WTC11 (cell line): Measurements from ENCODE around the gene ITGA1. TPM values are rescaled to one million over a fixed set of nuclear protein-coding genes. Genes with fewer than 3 reads are reported as not detected.

Source experiments
- ATAC-seq: fragments of 200-7000 bp; cut with Tn5 transposase; 2 replicates; pipeline ENCODE4 v1.10.0; 2021; ENCODE audit warnings: mild to moderate bottlenecking, moderate library complexity
- CTCF ChIA-PET: fragments of 300-600 bp; sonication (Branson Sonifier 250); formaldehyde crosslinking; loops from one replicate; lab custom pipeline; 2021; ENCODE audit warnings: antibody characterized with exemption; lab: Charles Lee
- POLR2A ChIA-PET: fragments of 350-600 bp; sonication (Branson Sonifier 250); formaldehyde crosslinking; loops from one replicate; lab custom pipeline; 2021; ENCODE audit warnings: antibody characterized with exemption; lab: Charles Lee
- DNase-seq: peaks from one replicate; pipeline ENCODE4 v3.0.0; 2021; ENCODE audit warnings: low spot score
- H3K27ac Mint-ChIP-seq: 2 replicates; pipeline ENCODE4 v1.8.0; 2021; ENCODE audit warnings: mixed read lengths
- H3K27me3 Mint-ChIP-seq: 2 replicates; pipeline ENCODE4 v1.8.0; 2021; ENCODE audit warnings: low read depth, mild to moderate bottlenecking, moderate library complexity, mixed read lengths
- H3K36me3 Mint-ChIP-seq: 2 replicates; pipeline ENCODE4 v1.8.0; 2021; ENCODE audit warnings: mixed read lengths
- H3K4me1 Mint-ChIP-seq: 2 replicates; pipeline ENCODE4 v1.8.0; 2022; ENCODE audit warnings: mixed read lengths
- H3K4me3 Mint-ChIP-seq: 2 replicates; pipeline ENCODE4 v1.8.0; 2021; ENCODE audit warnings: mild to moderate bottlenecking, moderate library complexity, mixed read lengths
- H3K9me3 Mint-ChIP-seq: 2 replicates; pipeline ENCODE4 v1.8.0; 2021; ENCODE audit warnings: mixed read lengths
- AR ChIP-seq: fragments of 250-450 bp; sonication (Bioruptor Pico); IDR thresholded peaks from 2 replicates; pipeline ENCODE4 v1.9.0; 2021; ENCODE audit warnings: mild to moderate bottlenecking
- ETV6 ChIP-seq: sonication (generic); formaldehyde crosslinking; IDR thresholded peaks from 2 replicates; pipeline ENCODE4 v1.8.1; 2022; ENCODE audit warnings: mild to moderate bottlenecking, missing genetic modification reagents
- FOXJ3 ChIP-seq: sonication (generic); formaldehyde crosslinking; IDR thresholded peaks from 2 replicates; pipeline ENCODE4 v1.9.0; 2021; ENCODE audit warnings: missing genetic modification reagents, mild to moderate bottlenecking, borderline replicate concordance
- FOXP4 ChIP-seq: sonication (generic); formaldehyde crosslinking; IDR thresholded peaks from 2 replicates; pipeline ENCODE4 v1.8.0; 2022; ENCODE audit warnings: mild to moderate bottlenecking, missing genetic modification reagents
- GRHL2 ChIP-seq: fragments of 250-450 bp; sonication (Bioruptor Pico); IDR thresholded peaks from 2 replicates; pipeline ENCODE4 v1.8.0; 2022; ENCODE audit warnings: mild to moderate bottlenecking, moderate library complexity; ENCODE audit not compliant: insufficient replicate concordance, severe bottlenecking
- KAT7 ChIP-seq: sonication (generic); formaldehyde crosslinking; IDR thresholded peaks from 2 replicates; pipeline ENCODE4 v1.8.1; 2023; ENCODE audit warnings: missing genetic modification reagents, mild to moderate bottlenecking, borderline replicate concordance
- MAX ChIP-seq: sonication (generic); formaldehyde crosslinking; IDR thresholded peaks from 2 replicates; pipeline ENCODE4 v1.8.0; 2022; ENCODE audit warnings: mild to moderate bottlenecking, missing genetic modification reagents
- PRDM15 ChIP-seq: sonication (generic); formaldehyde crosslinking; IDR thresholded peaks from 2 replicates; pipeline ENCODE4 v1.8.0; 2022; ENCODE audit warnings: missing genetic modification reagents
- SP1 ChIP-seq: sonication (generic); formaldehyde crosslinking; conservative IDR thresholded peaks from 2 replicates; pipeline ENCODE4 v1.8.1; 2022; ENCODE audit warnings: missing genetic modification reagents
- ZNF232 ChIP-seq: sonication (generic); formaldehyde crosslinking; IDR thresholded peaks from 2 replicates; pipeline ENCODE4 v1.8.0; 2022; ENCODE audit warnings: mild to moderate bottlenecking, missing genetic modification reagents
- ZNF416 ChIP-seq: fragments of 250-450 bp; sonication (Bioruptor Pico); IDR thresholded peaks from 2 replicates; pipeline ENCODE4 v1.9.0; 2021; ENCODE audit warnings: mild to moderate bottlenecking, inconsistent platforms
- ZNF532 ChIP-seq: fragments of 250-450 bp; sonication (Bioruptor Pico); IDR thresholded peaks from 2 replicates; pipeline ENCODE4 v1.9.0; 2021; ENCODE audit warnings: mild to moderate bottlenecking, borderline replicate concordance
- total RNA-seq: library from RNA; stranded (reverse); gene quantifications from 3 replicates; pipeline ENCODE4 v1.2.3, GENCODE V29; 2021

The ITGA1 gene
- total RNA-seq, 1 experiment from 2014 or later, result 6.5 TPM

GRCh38 chr5:52842111-52842510 is 54.4 kb downstream of the ITGA1 start (continued):
- TF ChIP-seq PRDM15 (CRISPR knock-in tag), result no peak

- Mint-ChIP-seq H3K36me3 (no peaks in the 10 kb centered on the region), H3K27ac (no peak overlapping the region), H3K4me3 (no peak overlapping the region), H3K27me3 (no peaks in the 10 kb centered on the region), H3K9me3 (peaks cover 4% of the 10 kb centered on the region), H3K4me1 (no peaks in the 10 kb centered on the region)
- POLR2A ChIA-PET, result no interaction called here
- DNase-seq (no peak), ATAC-seq (no peak)
- CTCF ChIA-PET, result no interaction called here
- TF ChIP-seq AR (CRISPR knock-in tag) (no peak), ZNF232 (no peak), ZNF416 (no peak), FOXJ3 (CRISPR knock-in tag) (no peak), GRHL2 (CRISPR knock-in tag) (no peak), MAX (CRISPR knock-in tag) (no peak), SP1 (CRISPR knock-in tag) (no peak), FOXP4 (CRISPR knock-in tag) (no peak), ETV6 (CRISPR knock-in tag) (no peak), ZNF532 (CRISPR knock-in tag) (no peak), KAT7 (CRISPR knock-in tag) (no peak)
These were observed 57.2 kb downstream of the ITGA1 start for GRCh38 chr5:52844885-52845284.
